ENCODE measurements around the gene RGS21.
A peak's percentile ranks its signal among the peaks of the same experiment; 100 is the strongest.
"Not testable (repeated sequence)": the region's sequence is repeated elsewhere in the genome, so short reads cannot be mapped to it uniquely, and the experiment has no call there.

Gene RGS21, protein sequence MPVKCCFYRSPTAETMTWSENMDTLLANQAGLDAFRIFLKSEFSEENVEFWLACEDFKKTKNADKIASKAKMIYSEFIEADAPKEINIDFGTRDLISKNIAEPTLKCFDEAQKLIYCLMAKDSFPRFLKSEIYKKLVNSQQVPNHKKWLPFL

DNA sequence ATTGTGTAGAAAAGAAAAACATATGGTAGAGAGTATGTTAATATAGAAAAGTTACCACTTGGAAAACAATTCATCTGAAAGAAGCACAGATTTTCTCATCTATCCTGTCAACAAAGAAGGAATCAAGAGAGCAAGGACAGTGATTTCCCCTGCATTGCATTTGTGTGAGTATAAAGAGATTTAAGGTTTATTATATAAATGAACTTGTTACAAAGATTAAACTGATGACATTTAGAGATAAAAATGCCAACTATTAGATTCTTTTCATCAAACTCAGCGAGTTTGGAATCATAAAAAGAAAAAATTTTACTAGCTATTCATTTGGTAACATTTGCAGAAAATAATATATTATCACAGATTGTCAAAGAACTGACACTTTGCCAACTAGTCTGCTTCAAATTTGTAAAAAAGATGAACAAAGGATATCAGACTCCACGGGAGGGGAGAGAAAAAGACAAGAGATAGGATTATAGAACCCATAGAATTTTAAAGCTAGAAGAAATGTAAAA lies at the start of gene RGS21:
RGS21 (plus strand) TSS at position 51 of the 509 bp plus-strand sequence. CDS start 26,045 bp downstream, outside the sequence.
- no peak for DNase-seq (ENCODE audit: low read depth in 1 of 2, low spot score in 1 of 2)
- in situ Hi-C loops (cut with HindIII; ENCODE audit: low pct_unique_long_range_greater_than_20kb, low sequenced_read_pairs), result no loop called here
- TF ChIP-seq JUND (IDR thresholded peaks at IDR 0.05; ENCODE audit: low read depth), result no peak

DNA sequence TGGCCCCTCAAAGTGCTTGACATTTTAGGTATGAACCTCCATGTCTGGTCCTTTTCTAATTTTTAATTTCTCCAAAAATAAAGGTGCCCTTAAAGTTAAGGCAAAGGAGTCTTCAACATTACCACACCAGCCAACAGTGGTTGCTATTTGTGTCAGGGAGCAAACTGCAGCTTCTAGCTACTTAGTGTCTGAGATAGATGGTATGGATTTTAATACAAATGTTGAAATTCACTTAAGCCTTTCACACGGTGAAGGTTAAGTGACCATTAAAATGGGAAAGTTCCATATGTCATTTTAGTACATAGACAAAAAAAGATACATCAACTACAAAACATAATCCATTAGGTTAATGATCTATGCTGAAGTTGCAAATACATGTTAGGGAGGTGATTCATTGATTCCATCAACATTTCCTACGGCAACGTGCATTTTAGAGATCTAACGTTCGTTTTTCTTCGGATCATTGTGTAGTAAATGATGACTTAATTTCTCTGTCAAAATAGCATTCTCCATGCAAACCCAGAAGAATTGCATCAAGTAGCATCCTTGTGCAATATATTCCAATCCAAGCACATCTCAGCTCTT lies 48.2 kb upstream of the RGS21 start:
- in situ Hi-C loops (cut with HindIII; ENCODE audit: low pct_unique_long_range_greater_than_20kb, low sequenced_read_pairs), result no loop called here
- TF ChIP-seq JUND (IDR thresholded peaks at IDR 0.05; ENCODE audit: low read depth), result no peak
- no peak for DNase-seq (ENCODE audit: low read depth in 1 of 2, low spot score in 1 of 2)

DNA sequence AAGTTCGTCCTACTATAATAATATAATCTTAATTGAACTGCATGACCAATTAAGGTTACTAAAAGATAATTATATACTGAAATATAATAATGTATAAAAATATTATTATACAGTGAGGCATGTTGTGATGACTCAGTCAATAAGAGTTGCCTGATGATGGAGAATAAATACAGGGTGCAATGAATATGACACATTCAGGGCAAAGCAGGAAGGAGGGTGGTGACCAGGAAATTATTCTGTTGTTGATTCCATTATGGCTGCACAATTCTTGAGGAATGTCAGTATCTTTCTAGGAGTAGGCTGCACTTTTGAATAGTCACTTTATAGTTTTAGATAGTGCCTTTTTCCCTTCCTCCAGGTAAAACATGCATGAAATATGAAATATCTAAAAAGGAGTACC lies 46.4 kb upstream of the RGS21 start:
- in situ Hi-C loops (cut with HindIII; ENCODE audit: low pct_unique_long_range_greater_than_20kb, low sequenced_read_pairs), result no loop called here
- DNase-seq (ENCODE audit: low read depth in 1 of 2, low spot score in 1 of 2), result no peak
- TF ChIP-seq JUND (IDR thresholded peaks at IDR 0.05; ENCODE audit: low read depth), result no peak

DNA sequence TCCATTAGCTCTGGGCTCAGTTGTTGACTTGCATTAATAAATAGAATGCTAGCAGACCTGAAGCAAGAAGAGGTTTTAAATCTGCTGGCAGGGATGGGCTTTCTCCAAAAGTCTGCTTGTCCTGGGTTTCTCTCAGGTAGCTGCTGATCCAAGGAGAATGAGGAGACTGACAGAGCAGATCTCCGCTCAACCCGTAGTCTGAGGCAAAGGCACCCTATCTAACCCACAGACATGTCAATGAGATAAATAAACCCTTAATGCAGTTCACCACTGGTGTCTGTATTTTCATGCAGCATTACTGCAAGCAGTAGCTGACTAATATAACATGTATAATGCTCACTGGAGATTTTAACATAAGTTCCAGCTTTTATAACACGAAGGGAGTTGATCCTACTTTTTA lies 44.1 kb upstream of the RGS21 start:
- no peak for DNase-seq (ENCODE audit: low read depth in 1 of 2, low spot score in 1 of 2)
- in situ Hi-C loops (cut with HindIII; ENCODE audit: low pct_unique_long_range_greater_than_20kb, low sequenced_read_pairs), result no loop called here
- TF ChIP-seq JUND (IDR thresholded peaks at IDR 0.05; ENCODE audit: low read depth), result no peak

DNA sequence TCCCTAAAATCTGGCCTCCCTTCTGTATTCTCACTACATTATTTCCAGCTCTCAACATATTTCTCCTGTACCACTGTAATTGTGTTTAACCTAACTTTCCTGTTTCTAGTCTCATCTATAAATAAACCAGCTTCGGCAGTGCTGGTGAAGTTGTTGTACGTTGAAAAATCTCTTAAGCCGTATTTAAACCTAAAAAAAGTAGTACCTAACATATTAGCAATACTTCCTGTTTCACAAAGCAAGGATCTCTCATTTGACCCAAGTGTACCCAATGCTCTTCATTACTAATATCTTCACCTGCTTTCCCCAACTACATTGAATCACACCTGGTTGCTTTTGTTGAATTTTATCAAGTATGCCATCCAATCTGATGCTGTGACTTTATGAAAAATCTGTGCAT lies 42.2 kb upstream of the RGS21 start:
- in situ Hi-C loops (cut with HindIII; ENCODE audit: low pct_unique_long_range_greater_than_20kb, low sequenced_read_pairs), result no loop called here

DNA sequence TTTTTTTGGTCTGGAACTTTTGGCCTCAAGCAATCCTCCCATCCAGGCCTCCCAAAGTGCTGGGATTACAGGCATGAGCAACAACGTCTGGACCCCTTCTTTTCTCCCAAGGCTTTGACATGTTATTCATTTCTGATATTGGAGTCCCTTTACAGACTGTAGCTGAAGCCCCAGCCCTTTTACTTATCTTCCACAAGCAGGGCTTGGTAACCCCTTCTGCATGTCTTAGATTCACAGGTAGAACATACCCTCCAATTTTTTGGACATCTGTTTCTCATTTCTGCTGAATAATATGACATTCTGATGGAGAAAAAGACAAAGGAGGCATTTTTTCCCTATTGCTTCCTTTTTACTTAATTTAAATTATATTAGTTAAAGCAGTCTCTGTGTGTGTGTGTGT lies 39.2 kb upstream of the RGS21 start:
- DNase-seq (ENCODE audit: low read depth in 1 of 2, low spot score in 1 of 2), result no peak
- no peak for TF ChIP-seq JUND (IDR thresholded peaks at IDR 0.05; ENCODE audit: low read depth)
- in situ Hi-C loops (cut with HindIII; ENCODE audit: low pct_unique_long_range_greater_than_20kb, low sequenced_read_pairs), result no loop called here

More for the DNA sequence above, 42.2 kb upstream of the RGS21 start:
- no peak for TF ChIP-seq JUND (IDR thresholded peaks at IDR 0.05; ENCODE audit: low read depth)
- DNase-seq (ENCODE audit: low read depth in 1 of 2, low spot score in 1 of 2), result no peak

DNA sequence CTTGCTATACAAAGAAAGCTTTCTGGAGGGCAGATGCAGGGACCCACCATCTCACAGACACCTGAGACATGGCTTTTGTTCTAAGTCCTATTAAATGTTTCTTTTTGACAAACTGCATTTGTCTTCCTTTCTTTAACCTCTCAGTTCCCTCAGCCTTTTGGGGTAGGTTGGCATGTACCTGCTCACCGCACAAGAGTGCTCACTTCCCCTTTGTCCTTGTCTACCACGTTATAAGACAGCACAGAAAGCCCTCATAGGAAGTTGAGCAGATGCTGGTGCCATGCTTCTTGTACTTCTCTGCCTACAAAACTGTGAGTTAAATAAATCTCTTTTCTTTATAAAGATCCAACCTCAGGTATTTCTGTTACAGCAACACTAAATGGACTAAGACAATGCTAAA lies 31.9 kb upstream of the RGS21 start:
- DNase-seq (ENCODE audit: low read depth in 1 of 2, low spot score in 1 of 2), result no peak
- TF ChIP-seq JUND (IDR thresholded peaks at IDR 0.05; ENCODE audit: low read depth), result no peak
- in situ Hi-C loops (cut with HindIII; ENCODE audit: low pct_unique_long_range_greater_than_20kb, low sequenced_read_pairs), result no loop called here

DNA sequence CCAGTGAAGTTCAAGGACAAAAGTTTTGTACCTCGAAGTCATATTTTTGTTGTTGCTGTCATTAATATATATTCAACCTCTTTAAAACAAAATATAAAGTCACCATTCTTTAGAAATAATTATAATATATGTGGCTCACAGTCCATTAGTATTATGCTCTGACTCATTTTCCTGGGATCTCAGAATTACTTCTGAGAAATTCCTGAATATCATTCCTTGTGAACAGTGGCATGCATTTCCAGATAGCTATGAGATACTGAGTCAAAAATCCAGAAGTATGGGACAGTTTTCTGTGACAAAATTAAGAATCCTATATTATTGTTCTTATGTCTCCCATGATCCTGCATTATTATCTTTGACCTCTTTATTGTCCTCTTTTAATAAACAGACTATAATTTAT lies 13.8 kb upstream of the RGS21 start:
- DNase-seq (ENCODE audit: low read depth in 1 of 2, low spot score in 1 of 2), result no peak
- in situ Hi-C loops (cut with HindIII; ENCODE audit: low pct_unique_long_range_greater_than_20kb, low sequenced_read_pairs), result no loop called here
- no peak for TF ChIP-seq JUND (IDR thresholded peaks at IDR 0.05; ENCODE audit: low read depth)

DNA sequence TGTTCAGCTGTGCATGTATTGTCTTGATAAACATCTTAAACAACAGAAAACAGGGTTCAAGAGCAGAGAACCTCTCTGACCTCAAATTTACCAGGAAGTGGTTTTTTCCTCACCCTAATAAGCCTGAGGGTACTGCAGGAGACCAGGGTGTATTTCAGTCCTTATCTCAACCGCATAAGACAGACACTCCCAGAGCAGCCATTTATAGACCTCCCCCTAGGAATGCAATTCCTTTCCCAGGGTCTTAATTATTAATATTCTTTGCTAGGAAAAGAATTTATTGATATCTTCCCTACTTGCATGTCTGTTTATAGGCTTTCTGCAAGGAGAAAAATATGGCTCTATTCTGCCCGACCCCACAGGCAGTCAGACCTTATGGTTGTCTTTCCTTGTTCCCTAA lies 8.5 kb upstream of the RGS21 start:
- in situ Hi-C loops (cut with HindIII; ENCODE audit: low pct_unique_long_range_greater_than_20kb, low sequenced_read_pairs); DNase-seq (ENCODE audit: low read depth in 1 of 2, low spot score in 1 of 2): not testable (repeated sequence)

DNA sequence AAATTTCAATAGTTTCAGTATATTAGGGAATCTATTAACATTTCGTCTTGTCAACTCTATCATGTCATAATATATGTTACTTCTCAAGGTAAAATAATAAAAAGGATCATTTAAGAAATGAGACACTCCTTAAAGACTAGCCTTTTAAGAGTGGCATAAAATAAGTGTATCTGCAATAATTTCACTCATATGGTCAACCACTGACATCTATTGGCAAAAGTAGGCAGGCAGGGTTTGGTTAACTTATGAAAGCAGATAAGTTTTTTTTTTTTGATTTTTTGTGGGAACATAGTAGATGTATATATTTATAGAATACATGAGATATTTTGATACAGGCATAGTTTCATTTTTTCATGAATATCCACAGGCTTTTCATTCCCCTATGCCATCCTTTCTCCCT lies 5.5 kb upstream of the RGS21 start:
- DNase-seq (ENCODE audit: low read depth in 1 of 2, low spot score in 1 of 2), result peak; percentile 11 to 70
- no peak for TF ChIP-seq JUND (IDR thresholded peaks at IDR 0.05; ENCODE audit: low read depth)
- in situ Hi-C loops (cut with HindIII; ENCODE audit: low pct_unique_long_range_greater_than_20kb, low sequenced_read_pairs), result no loop called here

DNA sequence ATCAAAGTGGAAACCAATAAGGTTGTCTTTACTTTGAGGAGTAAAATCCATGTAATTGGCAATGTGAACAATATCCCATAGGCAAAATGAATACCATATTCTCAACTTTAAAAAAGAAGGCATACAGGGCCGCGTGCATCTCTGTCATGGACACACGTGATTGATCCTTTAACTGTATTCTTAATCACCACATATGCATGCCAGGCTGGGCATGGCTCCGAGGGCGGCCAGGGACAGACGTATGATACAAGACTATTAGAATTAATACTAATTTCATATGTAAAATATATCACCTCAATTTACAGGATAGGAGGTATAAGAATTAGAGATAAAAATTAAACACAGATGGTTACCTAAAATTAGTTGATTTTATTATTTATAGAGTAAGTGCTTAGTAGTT lies 11.2 kb downstream of the RGS21 start:
- in situ Hi-C loops (cut with HindIII; ENCODE audit: low pct_unique_long_range_greater_than_20kb, low sequenced_read_pairs), result no loop called here
- no peak for TF ChIP-seq JUND (IDR thresholded peaks at IDR 0.05; ENCODE audit: low read depth)
- no peak for DNase-seq (ENCODE audit: low read depth in 1 of 2, low spot score in 1 of 2)

DNA sequence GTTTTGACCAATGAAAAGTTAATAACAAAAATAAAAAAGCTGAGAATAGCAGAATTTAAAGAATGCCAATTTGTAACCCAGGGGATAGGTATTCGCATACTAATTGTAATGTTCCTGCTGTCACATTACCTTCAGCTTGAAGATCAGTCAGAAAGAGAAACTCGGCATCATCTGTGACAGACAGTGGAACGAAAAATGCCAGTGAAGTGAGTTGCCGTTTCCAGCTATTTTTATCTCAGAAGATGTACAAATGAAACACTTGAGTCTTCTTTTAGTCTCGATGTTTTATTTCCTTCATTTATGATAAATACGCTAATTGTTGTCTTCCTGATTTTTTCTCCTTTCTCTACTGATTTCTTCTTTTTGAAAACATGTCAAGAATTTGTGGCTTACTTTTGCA lies 26.1 kb downstream of the RGS21 start:
- TF ChIP-seq JUND (IDR thresholded peaks at IDR 0.05; ENCODE audit: low read depth), result no peak
- in situ Hi-C loops (cut with HindIII; ENCODE audit: low pct_unique_long_range_greater_than_20kb, low sequenced_read_pairs), result no loop called here
- DNase-seq (ENCODE audit: low read depth in 1 of 2, low spot score in 1 of 2), result no peak

DNA sequence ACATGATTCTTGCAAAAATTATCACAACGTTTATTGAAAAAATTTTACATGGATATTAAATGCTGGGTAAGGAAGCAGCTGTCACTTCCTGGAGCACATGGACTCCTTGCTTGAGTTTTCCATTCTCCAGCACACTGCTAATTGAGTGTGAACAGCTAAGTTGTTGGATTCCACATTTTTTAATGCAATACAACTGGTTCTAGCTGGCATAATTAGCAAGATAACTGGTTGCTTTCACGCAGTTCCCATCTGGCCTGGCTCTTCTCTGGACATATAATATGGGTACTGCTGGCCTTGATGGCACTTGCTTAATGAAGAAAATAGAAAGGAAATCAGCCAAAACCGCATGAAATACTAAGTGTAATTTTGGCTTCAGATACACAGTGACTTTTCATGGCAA lies 26.6 kb downstream of the RGS21 start:
- DNase-seq (ENCODE audit: low read depth in 1 of 2, low spot score in 1 of 2), result no peak
- TF ChIP-seq JUND (IDR thresholded peaks at IDR 0.05; ENCODE audit: low read depth), result no peak
- in situ Hi-C loops (cut with HindIII; ENCODE audit: low pct_unique_long_range_greater_than_20kb, low sequenced_read_pairs), result no loop called here

DNA sequence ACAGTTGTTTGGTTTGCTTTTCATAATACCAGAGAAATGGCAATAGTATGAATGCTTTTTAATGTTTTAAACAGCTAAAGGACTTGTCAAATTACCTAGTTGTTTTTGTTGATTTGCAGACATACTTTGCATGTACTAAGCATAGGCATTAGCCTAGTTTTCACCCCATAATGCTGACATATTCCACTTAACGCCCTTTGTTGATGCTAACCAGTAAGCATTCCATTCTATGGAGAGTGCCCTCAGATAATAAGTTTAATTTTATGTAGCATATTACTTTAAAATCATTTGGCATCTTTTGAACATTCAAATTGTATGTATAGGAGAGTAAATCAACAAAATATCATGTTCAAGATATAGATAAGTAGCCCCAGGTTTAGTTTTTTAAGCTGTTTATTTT lies 32.5 kb downstream of the RGS21 start:
- TF ChIP-seq JUND (IDR thresholded peaks at IDR 0.05; ENCODE audit: low read depth), result no peak
- no peak for DNase-seq (ENCODE audit: low read depth in 1 of 2, low spot score in 1 of 2)
- in situ Hi-C loops (cut with HindIII; ENCODE audit: low pct_unique_long_range_greater_than_20kb, low sequenced_read_pairs), result no loop called here

All from T47D (cell line).